ENCODE measurements around the gene DOCK9.

The DOCK9 gene

DNA sequence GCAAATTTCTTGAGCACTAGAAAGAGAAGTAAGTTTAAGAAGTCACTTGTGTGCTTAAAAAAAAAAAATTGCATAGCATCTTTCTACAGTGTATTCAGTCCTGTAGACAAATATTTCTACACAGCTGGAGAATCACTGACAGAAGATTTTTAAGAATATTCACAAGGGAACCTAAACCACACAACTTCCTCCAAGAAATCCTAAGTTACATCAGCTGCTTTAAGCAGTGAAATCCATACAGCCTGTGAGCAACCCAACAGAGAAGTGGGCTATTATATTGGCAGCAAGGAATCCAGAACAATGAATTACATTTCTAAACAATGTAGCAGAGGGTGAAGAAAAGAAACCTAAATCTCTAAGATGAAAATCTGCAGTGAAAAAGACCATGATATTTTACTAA lies 1.5 kb downstream of the DOCK9 start:
- no peak for DNase-seq

- DNase-seq: no peak
Observed at GRCh38 chr13:98975822-98976261, 2.0 kb downstream of the DOCK9 start.

DNA sequence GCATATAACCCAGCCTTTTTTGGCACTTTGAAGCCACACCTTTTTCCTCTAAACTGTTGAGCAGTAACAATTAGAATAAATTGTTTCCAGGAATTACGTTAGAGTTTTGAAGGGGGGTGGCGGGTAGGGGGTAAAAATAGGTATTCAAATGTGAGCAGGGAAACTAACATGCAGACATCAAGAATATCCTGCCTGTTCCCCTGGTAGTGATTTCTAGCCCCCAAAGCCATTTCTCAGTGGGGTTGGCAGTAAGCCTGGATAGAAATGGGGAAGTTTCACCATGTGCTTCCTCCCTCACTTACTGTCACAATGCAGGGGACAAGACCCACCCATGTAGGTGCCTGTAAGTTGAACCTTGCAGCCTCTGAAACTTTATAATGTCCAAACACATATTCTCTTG lies 3.8 kb downstream of the DOCK9 start:
- no peak for DNase-seq

- DNase-seq: no peak
Observed at GRCh38 chr13:98972627-98973026, 5.2 kb downstream of the DOCK9 start.

GRCh38 chr13:98972059-98972458 lies 5.8 kb downstream of the DOCK9 start:
- DNase-seq: no peak

DNA sequence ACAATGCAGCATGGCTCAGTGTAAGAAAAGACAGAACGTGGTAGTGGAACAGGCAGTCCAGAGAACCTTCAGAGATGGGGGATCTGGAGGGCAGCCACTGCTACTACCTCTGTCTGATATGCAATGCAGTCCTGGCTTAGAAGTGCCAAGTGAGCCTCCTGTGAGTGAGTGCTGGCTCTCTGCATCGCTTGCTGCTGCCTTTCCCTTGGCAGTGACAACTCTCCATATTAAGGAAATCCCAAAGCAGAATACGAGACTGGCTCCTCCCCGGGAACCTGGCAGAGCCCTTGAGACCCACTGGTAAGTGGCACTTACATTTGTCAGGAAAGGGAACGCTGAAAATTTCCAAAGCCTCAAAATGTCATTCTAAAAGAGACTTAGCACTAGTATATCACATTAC lies 7.5 kb downstream of the DOCK9 start:
- no peak for DNase-seq

GRCh38 chr13:98967491-98967890 lies 10.4 kb downstream of the DOCK9 start:
- no peak for DNase-seq

GRCh38 chr13:98966019-98966418 lies 11.8 kb downstream of the DOCK9 start:
- DNase-seq: no peak

GRCh38 chr13:98965325-98965724 lies 12.5 kb downstream of the DOCK9 start:
- DNase-seq: no peak

DNA sequence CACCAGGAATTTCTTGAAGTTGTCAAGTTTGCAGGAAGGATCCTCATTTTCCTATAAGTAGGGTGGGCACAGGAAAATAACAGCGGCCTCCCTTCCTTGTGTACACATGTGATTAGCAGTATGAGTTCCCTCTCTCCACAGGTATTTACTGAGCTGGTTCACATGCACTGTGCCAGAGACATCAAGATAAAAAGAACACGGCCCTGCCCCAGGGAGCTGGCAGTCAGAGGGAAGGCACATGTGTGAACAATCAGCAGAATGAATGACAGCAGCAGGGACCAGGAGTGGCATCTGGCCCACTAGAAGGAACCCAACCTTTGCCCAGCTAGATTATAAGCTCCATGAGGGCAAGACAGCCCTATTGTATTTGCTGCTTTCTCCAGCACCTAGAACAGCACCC lies 13.9 kb downstream of the DOCK9 start:
- no peak for DNase-seq

DNA sequence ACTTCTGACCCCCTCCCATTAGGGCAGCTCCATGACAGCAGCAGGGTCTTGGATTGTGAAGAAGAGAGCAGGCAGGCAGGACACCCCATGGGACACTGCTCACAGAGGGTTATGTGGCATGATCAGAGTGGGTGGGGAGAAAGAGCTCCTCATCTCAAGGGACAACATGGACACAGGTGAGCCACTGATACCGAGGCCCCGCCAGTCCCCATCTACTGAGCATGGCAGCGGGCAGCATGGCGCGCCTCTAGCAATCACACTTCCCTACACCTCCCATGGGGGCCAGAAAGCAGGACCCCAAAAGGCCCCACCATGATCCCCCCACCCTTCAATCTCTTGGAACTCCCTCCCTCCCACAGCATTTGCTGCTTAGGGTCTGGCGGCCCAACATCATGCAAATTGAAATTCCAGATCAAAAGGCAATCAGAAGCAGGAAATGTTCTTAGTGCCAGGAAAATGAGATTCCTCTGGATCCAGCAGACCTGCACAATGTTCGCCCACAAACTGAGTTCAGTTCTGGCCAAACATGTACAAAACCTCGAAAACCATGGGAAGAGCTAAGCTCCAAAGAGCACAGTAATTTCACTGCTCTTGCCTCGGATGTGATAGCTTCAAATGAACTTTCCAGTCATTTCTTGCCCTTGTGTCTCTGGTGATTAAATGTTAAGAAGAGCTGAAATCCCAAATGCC lies 14.8 kb downstream of the DOCK9 start:
- no peak for DNase-seq

DNA sequence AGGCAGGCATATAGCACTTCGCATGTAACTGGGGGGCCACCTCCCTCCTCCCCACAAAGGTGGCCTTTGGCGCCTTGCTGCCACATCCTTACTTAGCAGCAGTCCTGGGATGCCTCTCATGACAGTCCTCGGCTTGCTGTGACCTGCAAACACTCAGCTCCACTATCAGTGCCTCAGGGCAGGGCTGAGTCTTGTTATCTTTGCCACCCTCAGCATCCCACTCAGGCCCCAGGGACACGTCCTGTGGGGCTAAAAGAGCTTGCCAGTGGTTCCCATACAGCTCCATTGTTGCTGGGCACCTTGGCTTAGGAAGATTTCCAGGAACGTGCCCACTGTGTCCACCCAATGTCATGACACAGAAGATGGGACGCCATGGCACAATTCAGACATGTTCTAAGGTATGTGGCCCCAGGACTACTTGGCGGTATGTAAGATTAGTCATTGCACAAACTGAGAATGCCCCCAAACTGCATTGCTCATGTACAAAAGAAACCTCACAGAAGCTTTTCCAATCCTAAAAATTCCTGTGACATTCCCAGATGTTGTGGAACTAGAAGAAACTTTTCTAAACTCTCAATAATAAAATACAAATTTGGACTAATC lies 16.3 kb downstream of the DOCK9 start:
- no peak for DNase-seq

DNA sequence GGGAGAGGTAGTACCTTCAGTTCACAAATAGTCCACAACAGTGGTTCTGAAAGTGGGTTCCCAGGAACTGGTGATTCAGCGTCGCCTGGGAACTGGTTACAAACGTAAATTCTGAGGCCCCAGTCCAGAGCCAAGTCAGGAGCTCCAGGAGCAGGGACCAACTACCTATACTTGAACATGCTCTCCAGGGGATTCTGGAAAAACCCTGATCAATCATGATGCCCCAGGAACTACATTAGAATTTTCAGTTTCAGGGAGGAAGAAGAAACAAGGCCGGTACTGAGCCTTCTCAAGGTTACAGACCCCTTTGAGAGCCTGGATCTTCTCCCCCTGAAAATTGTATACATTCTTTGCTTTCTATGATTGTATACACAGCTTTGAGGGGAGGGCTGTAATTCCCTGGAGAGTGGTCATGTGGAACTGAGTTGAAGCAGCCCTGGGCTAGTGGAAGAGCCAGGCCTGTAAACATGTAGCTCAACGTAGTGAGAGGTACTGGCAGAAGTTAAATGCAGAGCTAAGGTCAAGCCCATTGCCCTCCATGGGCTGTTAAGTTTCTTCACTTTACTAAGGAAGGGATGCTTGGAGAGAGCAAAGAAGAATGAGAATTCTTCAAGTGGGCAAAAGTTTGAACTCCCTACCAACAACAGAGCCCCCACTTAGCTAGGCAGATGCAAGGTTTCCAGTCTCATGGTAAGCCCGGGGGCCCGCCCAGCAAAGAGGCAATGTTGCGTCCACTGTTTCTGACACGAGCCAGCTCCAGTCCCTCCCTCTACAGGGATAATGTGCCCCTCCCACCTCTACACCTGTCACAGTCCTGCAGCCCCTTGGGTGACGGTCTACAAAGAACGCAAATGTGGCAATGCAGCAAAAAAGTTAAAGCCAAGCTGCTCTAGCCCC lies 17.0 kb downstream of the DOCK9 start:
- no peak for DNase-seq

DNA sequence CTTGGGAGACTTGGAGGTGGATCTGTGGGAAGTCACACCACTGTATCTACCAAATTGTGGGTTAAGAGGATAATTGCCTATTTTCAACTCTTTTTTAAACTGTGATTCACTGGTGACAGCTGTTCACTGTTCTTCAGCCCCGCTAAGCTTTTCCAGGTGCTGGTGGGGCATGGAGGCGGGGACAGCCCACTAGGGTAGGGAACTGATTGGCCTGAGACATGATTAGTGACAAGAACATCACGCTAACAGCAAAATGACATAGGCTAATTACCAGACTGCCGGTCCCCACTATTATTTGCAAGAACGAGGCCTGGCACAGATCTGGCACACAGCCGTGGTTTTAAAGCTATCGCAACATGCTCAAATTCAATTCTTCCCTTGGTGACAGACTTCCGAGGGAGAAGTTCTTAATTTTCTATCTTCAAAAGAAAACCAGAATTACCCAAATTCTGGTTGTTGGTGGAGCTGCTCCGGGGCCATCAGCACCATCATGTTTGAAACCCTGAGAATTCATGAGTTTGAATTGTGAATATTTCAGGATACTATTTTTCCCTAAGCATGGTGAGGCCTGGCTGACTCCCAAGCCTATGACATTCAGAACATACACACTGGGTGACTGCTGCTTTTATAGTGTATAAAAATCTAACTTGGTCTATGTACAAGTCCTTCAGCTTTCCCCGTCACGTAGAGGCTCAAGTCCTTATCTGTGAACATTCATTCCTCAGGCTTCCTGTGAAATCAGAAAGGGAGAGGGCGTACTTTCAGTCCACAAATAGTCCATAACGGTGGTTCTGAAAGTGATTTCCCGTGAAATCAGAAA lies 17.9 kb downstream of the DOCK9 start:
- no peak for DNase-seq

- DNase-seq: no peak
Observed at GRCh38 chr13:98959291-98959690, 18.6 kb downstream of the DOCK9 start.

GRCh38 chr13:98958443-98958794 lies 19.4 kb downstream of the DOCK9 start:
- DNase-seq: no peak

DNA sequence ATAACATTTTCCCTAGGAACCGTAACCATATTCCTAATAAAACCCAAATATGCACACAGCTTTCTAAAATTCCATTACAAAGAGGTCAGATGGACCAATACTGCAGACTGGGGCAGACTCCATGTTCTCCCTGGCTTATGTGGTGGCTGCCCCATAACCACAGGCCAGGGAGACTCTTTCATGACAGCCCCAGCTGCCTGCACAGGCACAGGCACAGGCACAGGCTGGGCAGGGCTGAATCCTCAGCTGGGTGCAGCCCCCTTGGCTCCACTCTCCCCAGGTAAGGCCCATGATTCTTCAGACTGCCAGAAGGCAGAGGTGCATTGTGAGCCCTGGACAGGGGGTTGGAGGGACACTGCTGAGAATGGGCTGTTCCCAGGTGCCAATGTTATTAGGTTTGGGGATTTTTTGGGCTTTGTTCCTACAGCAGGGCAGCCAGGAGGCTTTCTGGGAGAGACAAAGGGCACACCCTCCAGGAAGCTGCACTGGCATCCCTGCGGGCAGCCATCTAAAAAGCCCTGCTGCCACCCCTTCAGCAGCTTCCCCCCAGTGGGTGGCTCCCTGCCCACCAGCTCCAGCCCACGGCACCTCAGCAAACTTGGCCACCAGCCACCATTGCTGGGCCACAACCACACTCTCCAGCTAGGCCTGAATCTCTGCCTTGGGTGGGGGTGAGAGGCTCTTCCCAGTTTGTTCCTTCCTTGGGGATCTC lies 20.0 kb downstream of the DOCK9 start:
- no peak for DNase-seq

GRCh38 chr13:98955336-98955735 lies 22.5 kb downstream of the DOCK9 start:
- DNase-seq: no peak

- no peak for DNase-seq
Observed at GRCh38 chr13:98954313-98954712, 23.6 kb downstream of the DOCK9 start.

DNA sequence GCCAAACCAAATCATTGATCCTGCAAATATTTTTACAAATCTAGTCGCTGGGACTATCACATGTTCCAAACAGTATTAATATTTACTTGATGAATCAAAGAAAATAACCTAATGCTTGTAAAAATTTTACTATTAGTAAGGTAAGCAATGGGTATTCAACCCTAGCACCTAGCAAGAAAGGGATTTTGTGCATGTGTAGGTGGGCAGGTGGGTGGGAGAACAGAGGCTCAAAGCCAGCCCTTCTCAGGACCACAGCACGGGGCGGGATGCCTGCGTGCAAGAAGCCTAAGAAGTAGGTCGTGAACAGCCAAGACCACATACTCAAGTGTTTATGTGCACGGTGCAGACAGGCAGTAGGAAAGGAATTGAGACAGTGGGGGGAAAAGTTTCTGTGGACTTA lies 26.6 kb downstream of the DOCK9 start:
- DNase-seq: no peak

DNA sequence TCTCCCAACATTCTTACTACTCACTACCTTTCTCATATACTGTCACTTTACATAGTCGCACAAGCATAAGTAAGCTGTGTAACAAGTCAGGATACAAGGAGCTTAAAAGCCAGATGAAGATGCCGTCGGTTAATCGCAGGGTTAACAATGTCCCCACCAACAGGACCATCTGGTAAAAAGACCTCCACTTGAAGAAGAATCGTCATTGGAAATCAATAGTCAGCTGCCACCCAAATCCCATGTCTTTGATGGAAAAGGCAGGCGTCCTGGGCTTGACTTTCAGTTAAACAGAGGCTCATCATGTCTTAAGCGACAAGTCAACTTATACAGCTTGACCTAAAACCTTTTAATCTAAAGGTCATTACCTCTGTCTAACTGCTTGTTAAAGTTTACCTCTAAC lies 27.2 kb downstream of the DOCK9 start:
- DNase-seq: no peak

DNA sequence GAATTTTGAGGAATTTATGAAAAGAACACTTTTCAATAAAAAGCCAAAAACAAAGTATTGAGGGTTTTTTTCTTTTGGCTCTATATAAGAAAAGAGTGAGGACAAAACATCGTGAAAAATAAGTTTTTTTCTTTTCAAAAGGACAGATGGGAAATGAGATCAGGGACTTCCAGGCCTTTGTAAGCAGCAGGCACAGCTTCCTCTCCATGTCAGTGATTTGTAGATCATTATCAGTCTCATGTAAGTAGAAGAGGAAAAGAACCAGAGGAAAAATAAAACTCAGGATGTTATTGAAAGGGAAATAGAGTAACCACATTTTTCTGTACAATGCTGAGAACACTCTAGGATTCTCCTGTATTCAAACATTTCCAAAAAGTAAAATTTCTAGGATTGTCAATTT lies 29.9 kb downstream of the DOCK9 start:
- DNase-seq: no peak
